ENCODE measurements around the gene FBXO31. TPM values are rescaled to one million over a fixed set of nuclear protein-coding genes. Genes with fewer than 3 reads are reported as not detected.

FBXO31 gene
- total RNA-seq, 1 donor from 2014 or later = 27.1 TPM

DNA sequence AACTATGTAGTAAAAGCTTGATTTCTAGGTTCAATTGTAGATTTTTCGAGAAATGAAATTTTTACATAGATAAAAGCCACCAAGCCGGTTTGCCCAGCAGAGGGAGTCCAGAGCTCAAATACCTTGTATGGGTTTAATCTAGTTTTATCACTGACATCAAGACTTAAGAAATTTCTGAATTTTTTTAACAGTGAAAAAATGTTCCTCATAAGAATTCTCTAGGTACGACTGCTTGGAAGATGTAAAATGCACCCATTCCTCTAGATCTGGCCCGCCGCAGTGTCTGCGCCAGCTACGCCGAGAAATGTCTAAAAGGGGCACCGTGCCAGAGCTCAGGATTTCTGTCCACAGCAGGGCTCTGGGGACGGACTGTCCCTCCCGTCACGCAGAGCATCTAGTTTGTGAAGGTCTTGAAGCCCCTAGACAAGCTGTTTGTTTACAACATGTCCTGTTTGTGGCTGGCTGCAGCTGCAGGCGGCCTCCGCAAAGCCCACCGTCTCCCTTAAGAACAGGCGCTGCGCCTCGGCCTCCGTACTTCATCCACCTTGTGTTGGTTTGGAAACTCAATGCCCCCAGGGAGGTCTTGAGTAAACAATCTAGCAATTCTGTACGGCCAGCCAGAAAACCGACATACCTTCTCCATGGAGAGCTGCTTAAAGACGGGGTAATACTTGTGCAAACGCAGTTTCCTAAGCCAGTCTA is 33.4 kb upstream of the FBXO31 start:
- Mint-ChIP-seq H3K4me1 (no peaks in the 10 kb centered on the region), H3K27ac (no peak overlapping the region), H3K27me3 (no peaks in the 10 kb centered on the region), H3K36me3 (ENCODE audit: low read depth) (peaks cover 6% of the 10 kb centered on the region), H3K9me3 (no peaks in the 10 kb centered on the region), H3K4me3 (no peak overlapping the region)
- ATAC-seq (ENCODE audit: low read depth) (no peak), DNase-seq (no peak)
- intact Hi-C loops (cut with micrococcal nuclease) = loop anchor here (1.0 to 2.0 kb wide), 2 partner anchors 218 to 352 kb away; no protein-coding TSS in a partner anchor
- ChIA-PET POLR2A (interaction anchor here (1.2 kb wide), 1 partner anchor 219 kb away, joined by 4 read pairs; no protein-coding TSS in a partner anchor), CTCF (interaction anchor here (0.7 to 3.2 kb wide), 6 partner anchors 20 to 352 kb away, joined by 3 to 50 read pairs (median 4); no protein-coding TSS in a partner anchor)
- TF ChIP-seq, protein P1, sequence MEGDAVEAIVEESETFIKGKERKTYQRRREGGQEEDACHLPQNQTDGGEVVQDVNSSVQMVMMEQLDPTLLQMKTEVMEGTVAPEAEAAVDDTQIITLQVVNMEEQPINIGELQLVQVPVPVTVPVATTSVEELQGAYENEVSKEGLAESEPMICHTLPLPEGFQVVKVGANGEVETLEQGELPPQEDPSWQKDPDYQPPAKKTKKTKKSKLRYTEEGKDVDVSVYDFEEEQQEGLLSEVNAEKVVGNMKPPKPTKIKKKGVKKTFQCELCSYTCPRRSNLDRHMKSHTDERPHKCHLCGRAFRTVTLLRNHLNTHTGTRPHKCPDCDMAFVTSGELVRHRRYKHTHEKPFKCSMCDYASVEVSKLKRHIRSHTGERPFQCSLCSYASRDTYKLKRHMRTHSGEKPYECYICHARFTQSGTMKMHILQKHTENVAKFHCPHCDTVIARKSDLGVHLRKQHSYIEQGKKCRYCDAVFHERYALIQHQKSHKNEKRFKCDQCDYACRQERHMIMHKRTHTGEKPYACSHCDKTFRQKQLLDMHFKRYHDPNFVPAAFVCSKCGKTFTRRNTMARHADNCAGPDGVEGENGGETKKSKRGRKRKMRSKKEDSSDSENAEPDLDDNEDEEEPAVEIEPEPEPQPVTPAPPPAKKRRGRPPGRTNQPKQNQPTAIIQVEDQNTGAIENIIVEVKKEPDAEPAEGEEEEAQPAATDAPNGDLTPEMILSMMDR (IDR thresholded peaks at IDR 0.05) = no peak

DNA sequence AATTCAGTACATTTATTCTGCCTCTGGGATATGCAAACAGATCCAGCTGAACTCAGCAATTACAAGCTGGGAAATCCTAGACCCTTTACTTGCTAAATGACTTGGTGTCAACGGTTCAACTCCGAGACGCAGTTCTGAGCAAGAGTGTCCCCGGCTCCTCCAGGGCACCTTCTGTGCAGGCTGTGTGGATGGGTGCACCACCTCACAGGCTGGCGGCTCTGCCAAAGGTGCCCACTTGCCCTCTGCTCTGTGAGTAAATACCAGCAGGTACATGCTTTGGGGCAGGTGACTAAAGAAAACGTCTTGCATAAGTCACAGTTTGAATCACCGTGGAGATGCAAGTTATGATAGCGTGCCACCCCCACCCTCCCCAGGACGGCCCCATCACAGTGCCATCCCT is 31.9 kb upstream of the FBXO31 start:
- ChIA-PET CTCF (interaction anchor here (1.3 to 3.2 kb wide), 2 partner anchors 218 to 220 kb away, joined by 3 to 50 read pairs; no protein-coding TSS in a partner anchor), POLR2A (no interaction called here)
- ATAC-seq (ENCODE audit: low read depth) (no peak), DNase-seq (no peak)
- H3K36me3 Mint-ChIP-seq (ENCODE audit: low read depth) = peaks cover 8% of the 10 kb centered on the region
- H3K4me3 Mint-ChIP-seq = no peak overlapping the region
- no peaks in the 10 kb centered on the region for H3K4me1 Mint-ChIP-seq
- intact Hi-C loops (cut with micrococcal nuclease) = no loop called here
- TF ChIP-seq, protein P1 (IDR thresholded peaks at IDR 0.05) = no peak
- H3K27me3 Mint-ChIP-seq = no peaks in the 10 kb centered on the region
- H3K27ac Mint-ChIP-seq = no peak overlapping the region
- H3K9me3 Mint-ChIP-seq = no peaks in the 10 kb centered on the region

DNA sequence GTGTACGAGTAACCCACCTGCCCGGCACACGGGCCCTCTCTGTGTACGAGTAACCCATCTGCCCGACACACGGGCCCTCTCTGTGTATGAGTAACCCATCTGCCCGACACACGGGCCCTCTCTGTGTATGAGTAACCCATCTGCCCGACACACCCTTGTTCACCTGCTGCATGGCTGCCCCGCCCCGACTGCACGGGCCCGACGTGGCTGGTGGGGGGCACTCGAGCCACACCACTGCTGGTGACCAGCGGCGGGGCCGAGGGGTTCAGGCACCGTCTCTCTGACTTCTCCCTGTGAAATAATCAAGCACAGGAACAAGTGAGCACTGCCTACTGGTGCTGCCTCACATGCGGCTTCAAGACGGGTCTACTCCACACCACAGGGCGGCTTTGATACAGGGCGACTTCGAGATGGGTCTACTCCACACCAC is 30.7 kb upstream of the FBXO31 start:
- Mint-ChIP-seq H3K36me3 (ENCODE audit: low read depth) (peaks cover 8% of the 10 kb centered on the region), H3K4me1 (no peaks in the 10 kb centered on the region), H3K4me3 (no peak overlapping the region), H3K27ac (no peak overlapping the region), H3K9me3 (no peaks in the 10 kb centered on the region), H3K27me3 (no peaks in the 10 kb centered on the region)
- TF ChIP-seq, protein P1 (IDR thresholded peaks at IDR 0.05) = no peak
- DNase-seq = no peak
- intact Hi-C loops (cut with micrococcal nuclease) = no loop called here
- CTCF ChIA-PET = no interaction called here
- peak; percentile 18 for ATAC-seq (ENCODE audit: low read depth)
- POLR2A ChIA-PET = no interaction called here

DNA sequence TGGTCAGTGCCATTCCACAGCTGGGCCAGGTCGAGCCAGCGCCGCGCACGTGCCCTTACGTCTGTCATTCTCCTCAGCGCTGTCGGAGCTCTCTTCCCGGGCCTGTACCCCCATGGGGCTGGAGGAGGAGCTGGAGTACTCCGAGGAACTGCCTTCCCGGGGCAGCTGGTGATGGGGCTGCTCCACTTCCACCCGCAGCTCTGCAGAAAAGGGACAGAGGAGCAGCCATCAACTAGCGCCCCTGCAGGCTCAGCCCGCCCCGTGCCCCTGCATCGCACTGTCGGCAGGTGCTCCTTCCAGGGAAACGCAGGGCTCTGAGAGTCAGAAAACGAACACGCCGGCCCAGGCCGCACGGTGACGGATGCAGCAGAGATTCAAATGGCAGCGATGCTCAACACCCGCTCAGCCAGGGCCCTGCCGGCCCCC is 29.4 kb upstream of the FBXO31 start:
- CTCF ChIA-PET = interaction anchor here (0.6 kb wide), 2 partner anchors 51 to 112 kb away, joined by 5 read pairs; no protein-coding TSS in a partner anchor
- DNase-seq (no peak), ATAC-seq (ENCODE audit: low read depth) (no peak)
- Mint-ChIP-seq H3K27me3 (no peaks in the 10 kb centered on the region), H3K36me3 (ENCODE audit: low read depth) (peaks cover 7% of the 10 kb centered on the region), H3K4me1 (no peaks in the 10 kb centered on the region), H3K27ac (no peak overlapping the region), H3K9me3 (no peaks in the 10 kb centered on the region), H3K4me3 (no peak overlapping the region)
- TF ChIP-seq, protein P1 (IDR thresholded peaks at IDR 0.05) = no peak
- POLR2A ChIA-PET = no interaction called here
- intact Hi-C loops (cut with micrococcal nuclease) = no loop called here

- peaks cover 3% of the 10 kb centered on the region for H3K4me1 Mint-ChIP-seq
- no peaks in the 10 kb centered on the region for H3K27me3 Mint-ChIP-seq
- H3K4me3 Mint-ChIP-seq = no peak overlapping the region
- ChIA-PET POLR2A (no interaction called here), CTCF (no interaction called here)
- H3K27ac Mint-ChIP-seq = no peak overlapping the region
- TF ChIP-seq, protein P1 (IDR thresholded peaks at IDR 0.05) = no peak
- peaks cover 7% of the 10 kb centered on the region for H3K36me3 Mint-ChIP-seq (ENCODE audit: low read depth)
- no peak for ATAC-seq (ENCODE audit: low read depth)
- no peak for DNase-seq
- intact Hi-C loops (cut with micrococcal nuclease) = no loop called here
- H3K9me3 Mint-ChIP-seq = no peaks in the 10 kb centered on the region
Measured at GRCh38 chr16:87412371-87412995, 28.9 kb upstream of the FBXO31 start.

All from activated B cell treated with CpG ODN at 0.5 μM for 24 hours (primary cell).